HEK293 (cell line): Measurements from ENCODE around the gene MICAL3.
A peak's percentile ranks its signal among the peaks of the same experiment; 100 is the strongest.

Experiments used
- BCL6B ChIP-seq: fragments of 450-650 bp; formaldehyde crosslinking; IDR thresholded peaks from 2 replicates; pipeline ENCODE4 v1.5.1; 2017; ENCODE audit warnings: missing biosample characterization, missing genetic modification characterization
- KLF10 ChIP-seq: fragments of 450-650 bp; IDR thresholded peaks from 2 replicates; pipeline ENCODE4 v1.5.1; 2018; ENCODE audit warnings: missing biosample characterization, mild to moderate bottlenecking, missing genetic modification characterization
- OSR2 ChIP-seq: fragments of 450-650 bp; formaldehyde crosslinking; IDR thresholded peaks from 2 replicates; pipeline ENCODE4 v1.5.1; 2016; ENCODE audit warnings: missing biosample characterization, missing genetic modification characterization
- OVOL3 ChIP-seq: fragments of 450-650 bp; formaldehyde crosslinking; IDR thresholded peaks from 2 replicates; pipeline ENCODE4 v1.5.1; 2016; ENCODE audit warnings: missing biosample characterization, missing genetic modification characterization
- PRDM2 ChIP-seq: fragments of 450-650 bp; formaldehyde crosslinking; IDR thresholded peaks from 2 replicates; pipeline ENCODE4 v1.5.1; 2016; ENCODE audit warnings: missing biosample characterization, missing genetic modification characterization, borderline replicate concordance
- PRDM4 ChIP-seq: fragments of 450-650 bp; formaldehyde crosslinking; IDR thresholded peaks from 2 replicates; pipeline ENCODE4 v1.5.1; 2017; ENCODE audit warnings: missing biosample characterization, missing genetic modification characterization
- TCF7L2 ChIP-seq: IDR thresholded peaks from 2 replicates; pipeline ENCODE4 v1.6.1; 2011; ENCODE audit warnings: low read depth, mild to moderate bottlenecking, inconsistent platforms, low read length, moderate library complexity, borderline replicate concordance
- ZBTB20 ChIP-seq: fragments of 450-650 bp; formaldehyde crosslinking; IDR thresholded peaks from 2 replicates; pipeline ENCODE4 v1.5.1; 2016; ENCODE audit warnings: missing biosample characterization, missing genetic modification characterization
- ZBTB21 ChIP-seq: fragments of 450-650 bp; formaldehyde crosslinking; IDR thresholded peaks from 2 replicates; pipeline ENCODE4 v1.5.1; 2017; ENCODE audit warnings: missing biosample characterization, missing genetic modification characterization
- ZBTB44 ChIP-seq: fragments of 450-650 bp; IDR thresholded peaks from 2 replicates; pipeline ENCODE4 v1.5.1; 2018; ENCODE audit warnings: missing biosample characterization, mild to moderate bottlenecking, missing genetic modification characterization
- ZNF202 ChIP-seq: fragments of 450-650 bp; formaldehyde crosslinking; IDR thresholded peaks from 2 replicates; pipeline ENCODE4 v1.5.1; 2016; ENCODE audit warnings: missing biosample characterization, missing genetic modification characterization, borderline replicate concordance
- ZNF248 ChIP-seq: fragments of 450-650 bp; formaldehyde crosslinking; IDR thresholded peaks from 2 replicates; pipeline ENCODE4 v1.5.1; 2017; ENCODE audit warnings: missing biosample characterization, missing genetic modification characterization
- ZNF280C ChIP-seq: fragments of 450-650 bp; formaldehyde crosslinking; IDR thresholded peaks from 2 replicates; pipeline ENCODE4 v1.5.1; 2016; ENCODE audit warnings: missing biosample characterization, missing genetic modification characterization
- ZNF280D ChIP-seq: fragments of 450-650 bp; formaldehyde crosslinking; IDR thresholded peaks from 2 replicates; pipeline ENCODE4 v1.5.1; 2016; ENCODE audit warnings: missing biosample characterization, missing genetic modification characterization
- ZNF362 ChIP-seq: fragments of 450-650 bp; formaldehyde crosslinking; IDR thresholded peaks from 2 replicates; pipeline ENCODE4 v1.5.1; 2016; ENCODE audit warnings: missing biosample characterization, missing genetic modification characterization
- ZNF529 ChIP-seq: fragments of 450-650 bp; formaldehyde crosslinking; IDR thresholded peaks from 2 replicates; pipeline ENCODE4 v1.5.1; 2017; ENCODE audit warnings: missing genetic modification characterization, missing biosample characterization; ENCODE audit not compliant: insufficient replicate concordance
- ZNF654 ChIP-seq: fragments of 450-650 bp; formaldehyde crosslinking; IDR thresholded peaks from 2 replicates; pipeline ENCODE4 v1.5.1; 2016; ENCODE audit warnings: low read depth, missing biosample characterization, missing genetic modification characterization
- ZNF660 ChIP-seq: fragments of 450-650 bp; IDR thresholded peaks from 2 replicates; pipeline ENCODE4 v1.5.1; 2018; ENCODE audit warnings: missing biosample characterization, mild to moderate bottlenecking, missing genetic modification characterization
- ZNF670 ChIP-seq: fragments of 450-650 bp; formaldehyde crosslinking; IDR thresholded peaks from 2 replicates; pipeline ENCODE4 v1.5.1; 2016; ENCODE audit warnings: missing biosample characterization, missing genetic modification characterization, low read depth
- ZNF768 ChIP-seq: fragments of 450-650 bp; formaldehyde crosslinking; IDR thresholded peaks from 2 replicates; pipeline ENCODE4 v1.5.1; 2018; ENCODE audit warnings: missing biosample characterization, mild to moderate bottlenecking, missing genetic modification characterization

MICAL3 gene

GRCh38 chr22:17830043-17830961 lies 194.1 kb downstream of the MICAL3 start (continued):
- TF ChIP-seq PRDM2 (tag by site-specific recombination), result no peak
- no peak for TF ChIP-seq ZNF529 (tag by site-specific recombination)
- TF ChIP-seq OSR2, result no peak
- no peak for TF ChIP-seq ZNF248 (tag by site-specific recombination)
- no peak for TF ChIP-seq ZBTB21 (tag by site-specific recombination)
- TF ChIP-seq ZBTB44 (tag by site-specific recombination), result no peak
- TF ChIP-seq ZNF202, result no peak
- no peak for TF ChIP-seq ZNF362
- peak; percentile 88 for TF ChIP-seq ZNF654 (tag by site-specific recombination)
- TF ChIP-seq OVOL3 (tag by site-specific recombination), result no peak
- no peak for TF ChIP-seq KLF10 (tag by site-specific recombination)
- no peak for TF ChIP-seq TCF7L2
- TF ChIP-seq ZNF768 (tag by site-specific recombination), result no peak
- TF ChIP-seq ZNF280D (tag by site-specific recombination), result no peak
- 0 out of 2 replicates have a peak, but pooled peaks have one; percentile 17 for TF ChIP-seq ZNF660
- no peak for TF ChIP-seq BCL6B (tag by site-specific recombination)
- TF ChIP-seq PRDM4 (tag by site-specific recombination), result no peak
- TF ChIP-seq ZNF280C, result no peak
- no peak for TF ChIP-seq ZNF670 (tag by site-specific recombination)
- TF ChIP-seq ZBTB20, result no peak
